Breast epithelium (tissue), 4 donors: Measurements from ENCODE around the gene UMODL1. TPM values are rescaled to one million over a fixed set of nuclear protein-coding genes. Genes with fewer than 3 reads are reported as not detected.

ENCODE experiments used
- DNase-seq, 2 donors: peaks; one replicate each; pipeline ENCODE4 v3.0.0-alpha.2; 2019; ENCODE audit warnings: low spot score in 2 of 2
- H3K27ac ChIP-seq, 2 donors: fragments of 200-600 bp; sonication (generic) in 1 of 2; one replicate each; pipeline ENCODE4 v1.5.1; 2016 to 2019; ENCODE audit warnings: mild to moderate bottlenecking in 1 of 2
- H3K27me3 ChIP-seq, 2 donors: fragments of 200-600 bp; sonication (generic) in 1 of 2; one replicate each; pipeline versions ENCODE4 v1.5.1 to v1.6.0; 2017 to 2019; ENCODE audit warnings: control low read depth in 1 of 2, mild to moderate bottlenecking in 1 of 2
- H3K36me3 ChIP-seq: fragments of 200-600 bp; one replicate; pipeline ENCODE4 v1.5.1; 2019
- H3K4me1 ChIP-seq, 2 donors: fragments of 200-600 bp; sonication (generic); one replicate each; pipeline ENCODE4 v1.5.1; 2016 to 2019; ENCODE audit warnings: control low read depth in 1 of 2
- H3K4me3 ChIP-seq, 3 donors: fragments of 200-600 bp; sonication (generic); 1 replicate in 2 of 3; 2 replicates in 1 of 3; pipeline ENCODE4 v1.5.1; 2016 to 2019; ENCODE audit warnings: mild to moderate bottlenecking in 3 of 3, moderate library complexity in 2 of 3
- H3K9me3 ChIP-seq, 2 donors: fragments of 200-600 bp; sonication (generic) in 1 of 2; one replicate each; pipeline ENCODE4 v1.5.1; 2016 to 2019; ENCODE audit warnings: control low read depth in 1 of 2
- CTCF ChIP-seq, 3 donors: fragments of 450-650 bp; IDR thresholded peaks; one replicate each; pipeline ENCODE4 v1.5.1; 2016 to 2017; ENCODE audit warnings: antibody characterized with exemption in 3 of 3, mild to moderate bottlenecking in 3 of 3, moderate library complexity in 3 of 3
- POLR2A ChIP-seq: fragments of 450-650 bp; IDR thresholded peaks from one replicate; pipeline ENCODE4 v1.6.1; 2016; ENCODE audit warnings: antibody characterized with exemption, mild to moderate bottlenecking, moderate library complexity
- POLR2AphosphoS5 ChIP-seq, 3 donors: sonication (generic); formaldehyde crosslinking; IDR thresholded peaks; one replicate each; pipeline ENCODE4 v1.6.1; 2017; ENCODE audit warnings: antibody characterized with exemption in 3 of 3
- intact Hi-C: fragments of 100-400 bp; cut with DNase I; formaldehyde crosslinking; loops from one replicate; pipeline ENCODE4 v1.15.1; 2023; ENCODE audit warnings: low total_unique reads
- total RNA-seq, 3 donors: library from RNA; depleted of rRNA; stranded (reverse); fragments of >200 nt; gene quantifications; one replicate each; pipeline ENCODE4 v1.1.0, GENCODE V29; 2016

Gene UMODL1
- total RNA-seq, 3 donors from 2014 or later, result not detected

GRCh38 chr21:42109473-42109872 is 38.4 kb downstream of the UMODL1 start:
- Histone ChIP-seq H3K27ac (no peak overlapping the region), H3K4me3 (no peak overlapping the region), H3K4me1 (peaks cover 4 to 8% of the 10 kb centered on the region in 2 donors), H3K9me3 (no peaks in the 10 kb centered on the region), H3K27me3 (no peaks in the 10 kb centered on the region), H3K36me3 (no peaks in the 10 kb centered on the region)
- no peak for TF ChIP-seq POLR2A
- TF ChIP-seq CTCF (IDR thresholded peaks at IDR 0.05), result no peak
- TF ChIP-seq POLR2AphosphoS5 (IDR thresholded peaks at IDR 0.05), result no peak
- intact Hi-C loops, result no loop called here
- DNase-seq, result no peak

- Histone ChIP-seq H3K27me3 (no peaks in the 10 kb centered on the region), H3K9me3 (no peaks in the 10 kb centered on the region), H3K27ac (no peak overlapping the region), H3K4me3 (no peak overlapping the region), H3K36me3 (no peaks in the 10 kb centered on the region), H3K4me1 (peaks cover 4 to 8% of the 10 kb centered on the region in 2 donors)
- TF ChIP-seq CTCF (IDR thresholded peaks at IDR 0.05) (no peak), POLR2AphosphoS5 (IDR thresholded peaks at IDR 0.05) (no peak), POLR2A (no peak)
- no peak for DNase-seq
- intact Hi-C loops, result loop anchor here (10.0 kb wide), 1 partner anchor 95 kb away; the partner anchor contains the start of gene ZBTB21
These were observed 38.9 kb downstream of the UMODL1 start for GRCh38 chr21:42109873-42110525.

DNA sequence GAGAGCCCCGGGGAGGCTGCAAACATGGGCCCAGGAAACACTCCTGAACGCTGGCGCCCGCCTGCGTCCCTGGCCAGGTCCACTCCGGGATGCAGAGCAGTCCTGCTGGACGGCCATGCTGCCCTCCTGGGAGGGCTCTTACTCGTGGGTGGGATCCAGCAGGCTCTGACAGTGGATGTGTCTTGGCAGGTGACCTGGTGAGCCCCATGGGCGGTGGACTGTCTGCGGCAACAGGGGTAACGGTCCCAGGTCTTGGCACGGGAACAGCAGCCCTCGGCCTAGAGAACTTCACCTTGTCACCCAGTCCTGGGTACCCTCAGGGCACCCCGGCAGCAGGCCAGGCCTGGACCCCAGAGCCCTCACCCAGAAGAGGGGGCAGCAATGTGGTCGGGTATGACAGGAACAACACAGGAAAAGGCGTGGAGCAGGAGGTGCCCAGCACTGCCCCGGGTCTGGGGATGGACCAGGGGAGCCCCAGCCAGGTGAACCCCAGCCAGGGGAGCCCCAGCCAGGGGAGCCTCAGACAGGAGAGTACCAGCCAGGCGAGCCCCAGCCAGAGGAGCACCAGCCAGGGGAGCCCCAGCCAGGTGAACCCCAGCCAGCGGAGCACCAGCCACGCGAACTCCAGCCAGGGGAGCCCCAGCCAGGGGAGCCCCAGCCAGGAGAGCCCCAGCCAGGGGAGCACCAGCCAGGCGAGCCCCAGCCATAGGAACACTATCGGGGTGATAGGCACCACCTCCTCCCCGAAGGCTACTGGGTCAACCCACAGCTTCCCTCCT is 39.8 kb downstream of the UMODL1 start:
- intact Hi-C loops, result loop anchor here (10.0 kb wide), 1 partner anchor 96 kb away; the partner anchor contains the start of gene ZBTB21
- no peak for DNase-seq
- no peak overlapping the region for H3K27ac ChIP-seq
- TF ChIP-seq POLR2A (no peak), CTCF (IDR thresholded peaks at IDR 0.05) (no peak), POLR2AphosphoS5 (IDR thresholded peaks at IDR 0.05) (no peak)
- no peak overlapping the region for H3K4me3 ChIP-seq
- H3K36me3 ChIP-seq, result no peaks in the 10 kb centered on the region
- no peaks in the 10 kb centered on the region for H3K27me3 ChIP-seq
- H3K9me3 ChIP-seq, result no peaks in the 10 kb centered on the region
- peaks cover 4 to 8% of the 10 kb centered on the region in 2 donors for H3K4me1 ChIP-seq

GRCh38 chr21:42111470-42111743 is 40.3 kb downstream of the UMODL1 start:
- no peaks in the 10 kb centered on the region for H3K27me3 ChIP-seq
- no peaks in the 10 kb centered on the region for H3K36me3 ChIP-seq
- no peak for DNase-seq
- no peak overlapping the region for H3K4me3 ChIP-seq
- H3K4me1 ChIP-seq, result peaks cover 4 to 8% of the 10 kb centered on the region in 2 donors
- TF ChIP-seq POLR2A (no peak), POLR2AphosphoS5 (IDR thresholded peaks at IDR 0.05) (no peak), CTCF (IDR thresholded peaks at IDR 0.05) (no peak)
- no peak overlapping the region for H3K27ac ChIP-seq
- no peaks in the 10 kb centered on the region for H3K9me3 ChIP-seq
- intact Hi-C loops, result loop anchor here (10.0 kb wide), 1 partner anchor 97 kb away; the partner anchor contains the start of gene ZBTB21

DNA sequence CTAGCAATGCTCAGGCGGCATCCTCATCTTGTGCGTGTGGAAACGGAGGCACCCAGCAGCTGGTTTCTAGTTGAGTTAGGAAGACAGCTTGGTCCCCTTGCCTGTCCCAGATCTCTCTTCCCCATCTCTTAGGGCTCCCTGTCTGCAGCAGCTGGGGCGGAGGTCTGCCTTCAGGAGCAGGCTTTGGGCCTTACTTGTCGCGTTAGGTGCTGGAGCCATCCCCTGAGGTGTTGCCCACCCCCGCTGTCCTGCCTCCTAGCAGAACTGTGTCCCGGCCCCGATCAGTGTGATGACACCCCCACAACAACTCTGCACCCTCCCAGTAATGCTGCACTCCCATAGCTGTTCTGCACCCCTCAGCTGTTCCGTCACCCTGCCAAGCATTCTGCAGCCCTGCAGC is 40.7 kb downstream of the UMODL1 start:
- Histone ChIP-seq H3K4me3 (no peak overlapping the region), H3K9me3 (no peaks in the 10 kb centered on the region), H3K27me3 (no peaks in the 10 kb centered on the region), H3K36me3 (no peaks in the 10 kb centered on the region), H3K27ac (no peak overlapping the region), H3K4me1 (peaks cover 4 to 8% of the 10 kb centered on the region in 2 donors)
- TF ChIP-seq POLR2AphosphoS5 (IDR thresholded peaks at IDR 0.05), result no peak
- DNase-seq, result no peak
- intact Hi-C loops, result loop anchor here (10.0 kb wide), 1 partner anchor 97 kb away; the partner anchor contains the start of gene ZBTB21
